HK-2 (cell line): ENCODE results near the gene MFF.

ENCODE experiments used
- DNase-seq: peaks from one replicate; pipeline ENCODE4 v3.0.0-alpha.2; 2018; ENCODE audit not compliant: unreplicated experiment

MFF gene

DNA sequence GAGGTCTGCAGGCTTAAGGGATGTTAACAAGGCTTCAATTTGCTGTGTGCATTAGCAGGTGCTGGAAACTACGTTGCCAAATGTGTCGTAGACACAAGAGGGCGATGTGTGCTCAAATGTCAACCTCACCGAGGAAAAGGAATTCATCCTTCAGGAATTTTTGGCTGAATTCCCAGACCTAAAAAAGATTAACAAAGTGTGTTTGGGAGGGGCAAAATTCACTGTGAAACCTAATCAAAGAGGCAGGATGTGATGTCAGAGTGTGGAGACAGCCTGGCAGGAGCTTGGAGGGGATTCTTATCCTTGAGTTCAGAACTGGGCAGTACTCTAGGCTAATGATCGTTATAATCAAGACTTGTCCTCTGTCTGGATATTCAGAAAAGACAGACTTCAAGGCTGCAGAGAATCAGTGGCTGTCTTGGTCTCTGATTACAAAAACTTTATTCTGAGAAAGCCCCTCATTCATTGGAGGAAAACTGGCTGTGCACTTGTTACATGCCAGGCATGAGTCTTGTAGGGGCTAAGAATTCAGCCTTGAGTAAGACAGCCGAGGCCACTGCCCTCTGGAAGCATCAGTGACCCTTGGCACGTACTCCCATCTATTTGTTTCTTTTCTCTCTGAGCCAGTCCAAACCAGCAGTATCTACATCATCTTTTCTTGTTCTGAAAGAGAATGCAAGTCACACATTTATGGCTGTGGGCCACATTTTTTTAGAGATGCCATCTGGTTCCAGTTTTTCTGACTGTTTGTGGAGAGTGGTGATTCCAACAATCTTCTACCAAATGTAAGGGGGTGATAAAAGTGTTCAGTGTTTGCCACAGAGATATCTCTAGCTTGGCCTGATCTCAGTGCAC is 81.4 kb downstream of the MFF start:
- DNase-seq: peak; percentile 67
